HG03439 (cell line): Measurements from ENCODE around the gene P4HA3.
"Not testable (repeated sequence)": the region's sequence is repeated elsewhere in the genome, so short reads cannot be mapped to it uniquely, and the experiment has no call there.

Experiments
- ATAC-seq: cut with Tn5 transposase; IDR thresholded peaks from one replicate; pipeline ENCODE4 v1.9.1; 2021; ENCODE audit warnings: mild to moderate bottlenecking, moderate library complexity; ENCODE audit not compliant: unreplicated experiment

The P4HA3 gene

GRCh38 chr11:74311352-74311926 lies at the start of gene P4HA3:
TSS of gene P4HA3 (minus strand) at chr11:74311640. CDS start at chr11:74311611, 29 bp downstream.
- ATAC-seq, result no peak

GRCh38 chr11:74357449-74357848 lies 46.0 kb upstream of the P4HA3 start:
- ATAC-seq, result no peak

DNA sequence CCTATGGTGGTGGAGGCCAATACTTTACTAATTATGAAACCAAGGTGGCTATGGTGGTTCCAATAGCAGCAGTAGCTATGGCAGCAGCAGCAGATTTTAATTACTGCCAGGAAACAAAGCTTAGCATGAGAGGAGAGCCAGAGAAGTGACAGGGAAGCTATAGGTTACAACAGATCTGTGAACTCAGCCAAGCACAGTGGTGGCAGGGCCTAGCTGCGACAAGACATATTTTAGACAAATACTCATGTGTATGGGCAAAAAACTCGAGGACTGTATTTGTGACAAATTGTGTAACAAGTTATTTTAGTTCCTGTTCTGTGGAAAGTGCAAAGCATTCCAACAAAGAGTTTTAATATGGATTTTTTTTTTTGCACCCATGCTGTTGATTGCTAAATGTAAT lies 44.2 kb upstream of the P4HA3 start:
- ATAC-seq, result no peak

DNA sequence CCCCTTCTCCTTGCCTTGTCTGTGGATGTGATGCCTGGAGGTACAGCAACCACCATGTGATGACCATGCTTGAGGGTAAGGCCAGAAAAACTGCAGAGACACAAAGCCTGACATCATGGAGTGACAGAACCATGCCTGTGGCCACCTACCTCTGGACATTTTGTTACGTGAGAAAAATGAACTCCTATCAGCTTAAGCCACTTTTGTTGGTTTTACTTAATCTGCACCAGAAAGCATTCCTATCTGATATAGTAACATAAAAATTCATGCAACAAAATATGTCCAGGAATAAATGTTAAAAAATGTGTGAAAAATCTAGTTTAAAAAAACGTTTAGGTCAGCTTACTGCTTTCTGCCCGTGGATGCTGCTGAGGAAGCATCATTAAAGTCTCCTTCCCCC lies 42.6 kb upstream of the P4HA3 start:
- no peak for ATAC-seq

- no peak for ATAC-seq
Measured at GRCh38 chr11:74347381-74347780, 35.9 kb upstream of the P4HA3 start.

DNA sequence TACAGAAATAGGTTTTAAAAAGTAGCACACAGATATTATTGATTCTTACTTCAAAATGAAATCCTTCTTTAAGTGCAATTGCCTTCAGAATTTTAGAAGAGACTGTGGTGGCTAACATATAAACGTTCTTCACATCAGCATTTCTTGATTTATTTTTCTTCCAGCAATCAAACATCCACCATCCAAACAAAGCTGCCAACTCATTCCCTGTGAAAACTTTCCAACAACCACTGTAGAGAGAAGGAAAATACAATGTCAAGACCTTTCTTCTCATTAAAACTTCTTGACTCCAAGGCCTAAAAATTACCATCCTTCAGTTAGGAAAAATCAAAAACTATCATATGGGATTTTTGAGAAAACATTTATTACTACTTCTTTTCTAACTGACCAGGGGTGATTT lies 34.0 kb upstream of the P4HA3 start:
- no peak for ATAC-seq

- no peak for ATAC-seq
Measured at GRCh38 chr11:74341921-74342320, 30.5 kb upstream of the P4HA3 start.

DNA sequence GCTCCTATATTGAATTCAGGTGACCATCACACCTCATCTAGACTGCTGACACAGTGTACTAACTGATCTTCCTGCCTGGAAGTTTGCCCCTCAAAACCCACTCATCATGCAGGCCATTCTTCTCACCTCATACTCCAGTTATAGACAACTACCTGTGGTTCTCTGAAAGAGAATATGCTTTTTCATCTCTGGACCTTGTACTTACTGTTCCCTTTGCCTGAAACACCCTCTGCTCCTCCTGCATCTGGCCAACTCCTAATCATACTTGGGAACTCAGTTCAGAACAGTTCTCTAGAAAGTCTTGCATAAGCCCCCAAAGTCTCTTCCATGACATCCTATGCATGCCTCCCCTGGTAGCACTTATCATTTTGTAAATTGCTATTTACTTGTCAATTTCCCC lies 28.2 kb upstream of the P4HA3 start:
- no peak for ATAC-seq

DNA sequence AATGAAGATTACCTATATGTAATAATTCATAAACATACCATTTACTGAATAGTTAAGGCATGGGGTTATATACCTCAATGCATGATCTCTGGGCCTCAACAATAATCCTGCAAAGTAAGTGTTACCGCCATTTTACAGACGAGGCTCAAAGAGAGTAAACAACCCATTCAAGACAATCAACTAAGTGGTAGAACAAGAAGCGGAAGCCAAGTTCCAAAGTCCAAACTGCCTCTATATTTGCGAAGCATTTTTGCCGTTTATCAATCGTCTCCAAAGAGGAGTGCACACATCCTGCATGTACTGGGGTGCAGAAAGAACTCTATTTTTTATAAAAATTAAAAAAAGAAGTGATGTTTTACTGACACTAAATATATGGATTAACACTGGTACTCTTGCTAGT lies 27.5 kb upstream of the P4HA3 start:
- ATAC-seq, result no peak

DNA sequence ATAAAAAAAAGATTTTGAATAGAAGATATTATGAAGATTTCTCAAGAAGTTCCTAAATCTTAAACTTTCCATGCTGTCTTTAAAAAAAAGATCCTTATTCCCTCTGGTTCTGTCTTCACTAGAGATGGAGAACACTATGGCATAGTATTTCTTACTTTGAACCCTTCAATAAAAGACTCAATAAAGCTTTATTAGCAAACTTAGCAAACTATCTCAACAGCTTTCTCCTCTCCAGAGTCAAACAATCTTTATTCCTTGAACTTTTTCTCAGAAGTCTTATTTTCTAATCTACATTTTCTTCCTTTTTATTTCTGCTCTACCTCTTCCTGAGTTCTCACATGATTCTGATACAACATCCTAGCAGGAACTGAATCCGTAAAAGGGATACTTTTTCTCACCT lies 21.8 kb upstream of the P4HA3 start:
- ATAC-seq, result no peak

- ATAC-seq, result no peak
Measured at GRCh38 chr11:74332291-74332690, 20.9 kb upstream of the P4HA3 start.

DNA sequence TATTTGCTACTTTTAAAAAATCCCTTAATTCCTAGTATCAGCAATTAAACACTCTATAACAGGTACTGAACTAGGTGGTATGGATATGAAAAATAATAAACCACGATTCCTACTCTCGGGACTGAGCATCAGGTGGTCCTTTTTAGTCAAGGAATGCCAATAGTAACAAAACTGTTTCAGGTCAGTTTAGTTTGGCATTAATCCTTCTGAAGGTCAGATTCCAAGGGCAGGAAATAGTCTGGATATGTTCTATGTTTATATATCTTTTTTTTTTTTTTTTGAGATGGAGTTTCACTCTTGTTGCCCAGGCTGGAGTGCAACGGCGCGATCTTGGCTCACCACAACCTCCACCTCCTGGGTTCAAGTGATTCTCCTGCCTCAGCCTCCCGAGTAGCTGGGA lies 19.6 kb upstream of the P4HA3 start:
- not testable (repeated sequence) for ATAC-seq

DNA sequence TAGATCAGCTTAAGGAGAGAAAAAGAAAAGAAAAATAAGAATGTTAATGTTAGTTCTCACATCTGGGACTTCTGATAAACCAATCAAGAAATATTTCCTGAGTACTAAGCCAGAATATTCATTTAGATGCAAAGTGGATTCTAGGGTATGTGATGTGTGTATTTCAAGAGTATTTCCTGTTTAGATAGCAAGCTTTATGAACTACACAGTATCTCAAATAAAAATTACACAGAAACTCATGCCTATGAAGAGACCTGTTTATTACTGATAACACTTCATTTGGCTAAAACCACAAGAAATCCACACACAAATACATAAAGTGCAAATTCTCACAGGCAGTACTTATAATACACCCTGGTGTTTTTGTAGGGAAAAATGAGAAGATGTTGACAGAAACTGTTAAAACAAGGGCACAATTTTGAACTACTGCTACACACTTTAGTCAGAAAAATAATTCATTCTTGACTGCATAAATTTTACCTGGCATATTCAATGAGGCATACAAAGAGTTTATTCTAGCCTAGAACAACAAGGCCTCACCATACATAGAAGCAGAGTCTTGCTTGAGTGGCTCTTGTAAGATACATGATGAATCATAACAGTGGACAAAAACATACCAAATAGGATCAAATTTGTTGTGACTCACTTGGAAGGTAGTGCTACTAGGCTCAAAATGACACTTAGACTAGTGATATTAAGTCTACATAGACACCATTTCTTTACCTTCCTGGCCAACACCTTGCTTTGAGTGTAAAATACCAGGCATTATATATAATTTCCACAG lies 18.8 kb upstream of the P4HA3 start:
- no peak for ATAC-seq

DNA sequence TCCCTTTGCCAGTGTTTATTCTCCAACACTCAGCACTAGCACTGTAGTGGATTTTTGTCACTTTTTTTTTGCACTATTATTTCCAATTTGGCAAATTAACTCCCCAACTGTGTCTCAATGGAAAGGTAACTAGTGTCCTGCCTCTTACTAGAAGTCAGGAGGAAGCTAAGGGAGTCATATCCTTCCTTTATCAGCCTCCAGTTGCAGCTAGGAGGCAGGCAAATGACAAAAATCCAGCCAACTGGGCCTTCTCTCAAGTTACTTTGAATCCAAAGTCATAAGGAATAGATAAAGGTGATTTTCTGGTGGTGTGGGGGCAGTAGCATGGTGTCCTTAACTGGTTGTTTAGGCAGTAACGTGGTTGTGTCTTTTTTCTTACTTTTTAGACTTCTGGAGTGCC lies 15.6 kb upstream of the P4HA3 start:
- ATAC-seq, result no peak

DNA sequence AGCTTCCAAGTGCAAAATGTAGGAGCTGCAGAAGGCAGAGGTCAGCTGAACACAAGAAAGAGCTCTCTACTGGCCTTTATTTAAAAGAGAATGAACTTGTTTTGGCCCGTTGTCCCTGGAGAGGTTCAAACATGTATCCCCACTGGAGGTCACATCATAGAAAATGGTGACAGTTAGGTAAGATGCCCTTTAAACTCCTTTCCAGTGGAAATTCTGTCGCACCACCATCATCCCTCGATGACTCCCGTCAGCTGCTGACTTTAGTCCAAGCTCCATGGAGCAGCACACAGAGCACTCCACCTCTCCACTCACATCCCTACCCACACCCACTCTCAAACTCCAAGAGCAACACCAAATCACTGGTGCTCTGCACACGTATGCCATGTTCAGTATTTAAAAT lies 15.2 kb upstream of the P4HA3 start:
- ATAC-seq, result no peak

DNA sequence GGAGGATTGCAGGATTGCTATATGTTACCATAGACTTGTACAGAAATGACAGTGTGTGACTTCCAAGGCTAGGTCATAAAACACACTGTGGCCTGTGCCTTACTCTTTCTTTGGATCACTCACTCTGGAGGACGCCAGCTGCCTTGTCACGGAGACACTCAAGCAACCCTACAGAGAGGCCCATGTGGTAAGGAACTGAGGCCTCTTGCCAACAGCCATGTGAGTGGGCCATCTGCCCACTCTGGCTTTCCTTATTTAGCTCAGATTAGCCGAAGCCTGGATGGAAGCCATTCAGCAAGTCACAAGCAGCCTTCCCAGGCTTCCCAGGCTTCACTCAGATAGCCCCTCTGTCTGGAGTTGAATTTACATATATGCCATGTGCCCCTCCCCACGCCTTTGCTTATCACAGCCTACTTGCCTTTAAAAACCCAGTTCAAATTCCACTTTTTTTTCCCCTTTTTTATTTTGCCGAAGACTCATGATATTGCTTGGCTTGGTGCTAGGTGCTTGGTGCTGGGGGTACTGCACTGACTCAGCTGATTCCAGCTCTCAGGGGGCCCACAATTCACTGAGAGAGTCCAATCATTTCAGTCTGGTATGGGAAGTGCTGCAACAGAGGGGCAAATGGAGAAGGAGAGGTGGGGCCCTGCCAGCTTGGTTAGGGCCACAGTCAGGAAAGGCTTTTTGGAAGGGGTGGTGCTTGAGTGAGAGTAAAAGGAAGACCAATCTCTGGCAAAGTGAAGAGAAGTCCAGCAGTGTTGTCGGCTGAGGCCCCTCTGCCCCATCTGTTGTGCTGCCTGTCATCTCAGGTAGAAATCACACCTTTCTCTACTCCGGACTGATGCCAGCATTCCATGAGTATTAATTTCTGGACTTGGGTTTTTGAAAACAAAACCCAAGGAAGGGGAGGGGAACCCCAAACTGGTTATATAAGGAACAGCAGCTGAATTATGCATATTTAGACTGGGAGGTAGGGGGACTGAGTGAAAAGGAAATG lies 14.5 kb upstream of the P4HA3 start:
- ATAC-seq, result no peak

GRCh38 chr11:74322667-74323066 lies 11.2 kb upstream of the P4HA3 start:
- no peak for ATAC-seq

DNA sequence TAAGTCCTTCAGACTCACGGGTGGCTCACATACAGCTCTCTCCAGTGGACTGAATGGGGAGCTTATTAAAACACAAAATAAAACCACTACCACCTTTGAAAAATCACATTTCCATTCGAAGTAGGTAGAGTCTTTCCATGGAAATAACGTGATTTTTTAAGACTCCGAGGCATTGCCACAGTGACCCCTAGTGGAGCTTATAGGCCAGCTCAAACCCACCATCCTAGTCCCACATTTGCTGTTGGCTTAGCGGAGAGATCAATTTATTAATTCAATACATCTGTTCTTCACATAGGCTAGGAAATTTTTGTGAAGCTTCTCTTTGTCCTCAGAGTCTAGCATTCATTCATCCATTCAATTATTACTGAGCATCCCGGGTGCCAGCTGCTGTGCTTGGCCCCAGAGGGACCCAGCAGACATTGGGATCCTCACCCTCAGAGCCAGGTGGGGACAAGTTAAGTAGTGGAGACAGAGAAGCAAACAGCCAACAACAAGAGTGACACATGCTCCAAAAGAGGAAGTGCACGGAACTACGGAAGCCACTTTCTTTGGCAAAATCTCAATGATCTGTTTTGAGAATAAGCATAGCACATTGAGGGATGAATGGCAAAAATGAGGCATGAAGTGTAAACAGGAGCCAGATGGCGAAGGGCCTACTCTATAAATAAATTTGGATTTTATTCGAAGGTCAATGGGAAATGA lies 10.2 kb upstream of the P4HA3 start:
- ATAC-seq, result no peak

DNA sequence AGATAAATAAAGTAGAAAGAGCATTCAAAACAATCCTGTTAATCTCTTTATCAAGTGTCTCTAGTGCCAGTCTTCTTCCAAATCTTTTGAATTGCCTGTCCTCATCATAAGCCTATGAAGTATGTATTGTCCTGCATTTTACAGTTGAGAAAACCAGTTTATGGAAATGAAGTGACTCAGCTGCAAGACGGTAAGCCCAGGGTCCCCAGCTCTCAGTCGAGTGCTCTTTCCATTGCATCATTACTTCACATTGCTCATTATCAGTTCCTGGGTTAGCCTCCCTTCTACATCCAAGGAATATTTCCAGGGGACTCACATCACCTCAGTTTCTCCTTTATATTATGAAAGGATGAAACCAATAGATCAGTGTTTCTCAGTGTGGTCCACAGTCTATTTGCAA lies 9.1 kb upstream of the P4HA3 start:
- ATAC-seq, result no peak

DNA sequence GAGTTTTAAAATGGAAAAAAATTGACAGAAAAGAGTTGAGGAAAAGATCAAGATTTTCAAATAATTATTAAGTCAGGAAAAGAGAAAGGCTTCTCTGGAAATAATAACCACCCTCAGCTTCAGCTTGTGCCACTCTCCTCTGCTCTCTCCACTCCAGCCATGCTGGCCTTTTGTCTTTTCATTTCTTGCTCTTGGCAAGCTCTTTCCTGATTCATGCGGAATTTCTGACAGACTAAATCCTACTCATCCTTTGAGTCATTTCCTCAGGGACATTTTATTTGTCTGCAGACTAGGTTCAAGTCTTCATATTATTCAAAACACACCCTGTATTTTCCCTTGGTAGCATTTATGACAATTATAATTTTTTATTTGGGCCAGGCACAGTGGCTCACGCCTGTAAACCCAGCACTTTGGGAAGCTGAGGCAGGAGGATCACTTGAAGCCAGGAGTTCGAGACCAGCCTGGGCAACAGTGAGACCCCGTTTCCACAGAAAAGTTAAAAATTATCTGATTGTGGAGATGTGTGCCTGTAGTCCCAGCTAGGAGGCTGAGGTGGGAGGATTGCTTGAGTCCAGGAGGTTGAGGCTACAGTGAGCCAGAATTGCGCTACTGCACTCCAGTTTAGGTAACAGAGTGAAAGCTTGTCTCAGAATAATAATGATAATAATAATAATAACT lies 7.8 kb upstream of the P4HA3 start:
- ATAC-seq, result no peak
